NCI-H345 treated with DMSO at 0.1 percent for 48 hours (cell line): Measurements from ENCODE around the gene TRPV4.
A peak's percentile ranks its signal among the peaks of the same experiment; 100 is the strongest.

Experiments
- DNase-seq: peaks from one replicate; lab custom pipeline; 2025; ENCODE audit not compliant: unreplicated experiment; lab: John Stamatoyannopoulos, UW

TRPV4 gene

DNA sequence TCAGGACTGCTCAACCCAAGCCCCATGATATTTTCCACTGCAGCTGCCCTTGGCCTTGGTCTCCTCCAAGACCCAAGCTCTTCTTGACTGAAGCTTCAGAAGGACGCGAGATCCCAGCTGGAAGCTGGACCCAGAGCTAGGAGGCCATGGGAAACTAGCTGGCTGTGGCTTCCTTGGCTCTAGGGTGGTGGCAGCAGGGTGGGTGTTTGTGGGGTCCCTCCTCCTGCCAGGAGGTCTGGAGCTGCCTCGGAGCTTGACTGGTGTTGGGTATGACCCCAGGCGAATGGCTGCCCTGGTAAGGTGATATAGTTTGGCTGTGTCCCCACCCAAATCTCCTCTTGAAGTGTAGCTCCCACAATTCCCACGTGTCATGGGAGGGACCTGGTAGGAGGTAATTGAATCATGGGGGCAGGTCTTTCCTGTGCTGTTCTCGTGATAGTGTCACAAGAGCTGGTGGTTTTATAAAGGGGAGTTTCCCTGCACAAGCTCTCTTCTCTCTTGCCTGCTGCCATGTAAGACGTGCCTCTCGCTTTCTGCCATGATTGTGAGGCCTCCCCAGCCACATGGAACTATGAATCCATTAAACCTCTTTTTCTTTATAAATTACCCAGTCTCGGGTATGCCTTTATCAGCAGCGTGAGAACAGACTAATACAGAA is 51.4 kb downstream of the TRPV4 start:
- no peak for DNase-seq

DNA sequence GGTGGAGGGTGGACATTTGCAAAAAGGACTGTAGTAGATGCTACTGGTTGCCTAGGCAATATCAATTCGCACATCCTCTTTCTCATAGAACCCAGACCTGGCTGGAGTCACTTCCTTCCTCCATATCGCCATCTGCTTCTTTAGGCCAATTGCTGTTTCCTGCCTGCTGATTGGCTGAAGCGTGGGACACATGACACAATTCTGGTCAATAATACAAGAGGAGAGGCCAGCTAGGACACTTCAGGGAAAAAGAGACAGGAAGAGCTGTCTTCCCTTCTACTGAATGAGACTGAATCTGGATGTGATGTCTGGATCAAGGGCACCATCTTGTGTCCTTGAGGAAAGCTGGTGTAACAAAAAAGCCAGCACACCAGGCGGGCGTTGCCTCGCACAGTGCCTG is 53.8 kb downstream of the TRPV4 start:
- no peak for DNase-seq

DNA sequence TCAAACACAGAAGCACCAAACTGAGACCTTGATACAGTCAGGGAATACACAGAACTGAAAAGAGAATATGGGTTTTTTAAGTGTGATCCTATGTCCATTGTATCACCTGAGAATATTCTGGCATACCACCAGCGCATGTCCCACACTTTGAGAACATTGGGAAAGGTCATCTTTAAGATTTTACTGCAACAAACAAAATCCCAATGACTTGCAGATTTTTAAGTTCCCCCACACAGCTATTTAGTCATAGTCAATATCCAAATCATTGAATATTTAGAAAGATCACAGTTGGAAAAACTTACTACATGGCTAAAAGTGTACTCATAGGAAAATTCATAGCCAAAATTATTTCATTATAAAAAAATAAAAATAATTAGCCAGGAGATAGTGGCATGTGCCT is 54.5 kb downstream of the TRPV4 start:
- DNase-seq = no peak

DNA sequence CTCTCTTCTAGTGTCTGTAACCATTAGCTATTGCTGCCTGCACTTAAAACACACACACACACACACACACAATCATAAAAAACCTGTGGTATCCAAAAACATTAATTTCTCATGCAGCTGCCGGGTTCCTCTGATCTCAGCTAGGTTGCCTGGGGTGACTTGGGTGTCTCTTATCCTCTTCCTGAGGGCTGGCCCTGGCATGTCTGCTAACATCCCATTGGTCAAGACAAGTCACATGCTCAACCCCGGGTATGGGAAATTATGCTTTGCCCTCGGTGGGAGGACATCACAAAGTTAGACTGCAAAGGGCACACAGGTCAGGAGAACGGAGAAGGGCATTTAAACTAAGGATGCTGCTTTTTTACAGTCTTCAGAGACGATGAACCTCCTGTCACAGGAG is 55.7 kb downstream of the TRPV4 start:
- DNase-seq = no peak

DNA sequence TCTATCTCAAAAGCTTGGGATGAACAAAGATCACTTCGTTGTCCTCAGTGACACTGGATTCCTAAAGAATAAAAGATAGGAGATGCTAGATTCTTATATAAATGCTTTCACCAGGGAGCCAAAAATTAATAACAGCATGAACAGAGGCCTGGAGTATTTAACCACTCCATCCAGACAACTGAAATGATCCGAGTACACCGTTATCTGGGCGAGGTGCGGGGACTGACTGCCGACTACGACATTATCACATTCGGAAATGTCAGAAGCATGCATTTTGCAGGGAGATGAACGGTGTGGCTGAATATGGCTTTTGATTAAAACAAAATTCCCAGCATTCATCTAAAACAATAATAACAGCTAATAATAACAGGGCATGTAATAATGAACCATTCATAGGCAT is 56.6 kb downstream of the TRPV4 start:
- no peak for DNase-seq

DNA sequence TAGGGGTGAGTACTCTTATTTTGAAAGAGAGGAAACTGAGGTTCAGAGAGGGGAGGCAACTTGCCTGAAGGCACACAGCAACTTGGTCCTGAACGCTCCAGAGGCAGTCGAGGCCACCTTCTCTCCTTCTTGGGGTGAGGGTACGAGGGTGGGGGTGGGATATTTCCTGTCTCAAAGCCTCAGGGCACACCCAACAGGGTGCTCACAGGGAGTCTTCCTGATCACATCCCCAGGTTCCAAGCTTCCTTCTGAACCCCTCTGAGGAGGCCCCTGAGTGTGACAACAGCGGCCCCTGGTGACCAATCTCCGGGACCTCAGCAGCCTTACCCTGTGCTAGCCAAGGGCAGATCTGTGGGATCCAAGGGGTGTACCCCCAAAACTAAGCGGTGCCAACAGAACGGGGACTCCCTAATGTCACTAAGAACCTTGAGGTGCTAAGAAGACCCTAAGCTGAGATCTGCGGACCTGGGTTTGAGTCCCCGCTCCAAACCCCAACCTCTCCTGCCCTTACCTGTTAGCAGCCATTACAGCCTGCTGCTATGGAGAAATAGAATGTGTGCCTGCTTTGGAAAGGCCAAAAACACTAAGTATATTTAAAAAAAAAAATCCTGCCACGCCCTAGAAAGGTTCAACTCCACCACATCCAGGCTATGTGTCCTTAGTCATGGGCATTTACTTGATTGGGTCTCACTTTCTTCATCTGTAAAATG is 57.9 kb downstream of the TRPV4 start:
- peak; percentile 37 for DNase-seq

DNA sequence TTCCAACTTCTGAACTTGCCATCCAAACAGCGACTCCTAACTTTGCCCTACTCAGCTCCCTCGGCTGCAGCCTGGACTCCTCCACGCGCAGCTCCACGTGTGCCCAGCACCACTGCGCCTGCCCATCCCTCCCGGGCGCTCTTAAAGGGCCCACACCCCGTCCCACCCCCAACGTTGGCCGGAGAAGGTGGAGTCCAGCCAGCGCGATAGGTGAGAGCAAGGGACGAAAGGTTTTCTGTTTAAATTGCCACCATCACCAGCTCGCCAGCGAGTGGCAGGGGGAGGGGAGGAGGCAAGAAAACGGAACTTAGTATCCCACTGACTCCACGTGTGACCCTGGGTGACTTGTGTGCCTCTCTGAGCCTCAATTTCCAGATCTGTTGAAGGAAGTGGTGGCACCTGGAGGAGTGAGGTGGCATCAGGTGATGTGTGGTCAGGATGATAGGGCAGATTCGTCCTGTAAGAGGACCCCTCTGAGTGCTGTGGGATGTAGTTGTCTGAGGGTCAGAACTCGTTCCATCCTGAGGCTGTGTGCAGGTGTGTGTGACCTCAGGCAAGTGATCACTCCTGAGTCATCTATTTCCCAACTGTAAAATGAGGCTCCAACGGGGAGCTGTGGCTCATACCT is 59.7 kb downstream of the TRPV4 start:
- DNase-seq = no peak

DNA sequence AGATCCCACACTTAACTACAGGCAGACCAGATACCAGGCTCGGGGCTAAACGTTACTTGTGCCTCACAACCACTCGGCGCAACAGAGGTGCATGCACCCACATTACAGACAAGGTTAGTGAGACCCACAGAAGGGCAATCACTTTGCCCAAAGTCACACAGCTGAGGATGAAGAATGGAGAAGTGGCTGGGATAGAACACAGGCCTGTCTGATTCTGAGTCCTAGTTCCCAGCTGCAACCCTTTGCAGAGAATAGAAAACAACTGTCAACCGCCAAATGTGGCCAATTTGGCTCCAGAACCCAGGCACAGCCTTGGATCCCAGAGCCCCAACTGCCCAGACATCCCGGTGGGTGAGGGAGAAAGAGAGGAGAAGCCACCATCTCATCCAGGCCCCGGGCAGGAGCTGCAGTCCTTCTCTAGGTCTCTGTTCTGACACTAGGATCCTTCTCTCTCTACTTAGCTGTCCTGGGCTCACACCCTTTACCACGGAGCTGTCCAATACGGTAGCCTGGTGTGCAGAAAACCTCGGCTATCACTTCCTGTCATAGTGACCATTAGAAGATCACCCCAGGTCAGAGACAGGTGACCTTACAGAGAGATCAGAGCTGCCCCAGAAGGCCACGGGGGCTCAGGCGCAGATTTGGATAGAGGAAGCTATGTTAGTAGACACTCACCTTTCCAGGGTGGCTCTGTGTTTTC is 60.4 kb downstream of the TRPV4 start:
- DNase-seq = no peak

DNA sequence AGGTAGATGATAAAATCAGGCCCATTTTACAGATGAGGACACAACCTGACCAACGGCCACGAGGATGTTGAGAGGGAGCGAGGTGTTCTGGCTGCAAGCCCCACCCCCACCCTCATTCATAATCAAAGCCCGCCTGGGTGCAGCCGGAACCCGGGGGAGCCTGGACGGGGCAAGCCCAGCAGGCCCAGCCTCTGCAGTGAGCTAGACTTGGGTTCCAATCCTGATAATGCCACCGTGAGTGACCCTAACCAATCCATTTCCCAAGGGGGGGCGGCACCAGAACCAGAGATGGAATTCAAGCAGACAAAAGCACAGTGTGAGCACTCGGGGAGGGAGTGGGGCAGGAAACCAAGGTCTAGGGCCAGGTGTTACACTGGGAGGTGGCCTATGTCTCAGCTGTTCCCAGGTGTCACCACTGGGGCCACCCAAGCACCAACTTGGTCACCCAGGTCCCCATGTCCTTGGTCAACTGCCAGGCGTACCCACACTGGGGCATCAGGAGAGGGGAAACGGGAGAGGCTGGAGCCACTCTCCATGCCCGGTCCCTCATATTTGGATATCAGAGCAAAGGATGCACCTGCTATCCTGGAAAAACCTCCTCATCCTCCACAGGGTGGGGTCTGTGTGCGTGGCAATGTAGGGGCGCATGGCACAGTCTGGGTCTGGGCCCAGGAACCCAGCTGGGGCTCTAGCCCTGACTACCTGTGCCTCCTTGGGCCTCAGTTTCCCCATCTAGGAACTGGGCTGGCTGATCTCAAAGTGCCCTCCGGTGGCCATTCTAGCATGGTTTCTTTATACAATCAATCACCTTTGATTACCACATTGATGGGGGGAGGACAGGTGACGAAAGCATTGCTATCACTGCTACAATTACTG is 61.2 kb downstream of the TRPV4 start:
- DNase-seq = no peak

DNA sequence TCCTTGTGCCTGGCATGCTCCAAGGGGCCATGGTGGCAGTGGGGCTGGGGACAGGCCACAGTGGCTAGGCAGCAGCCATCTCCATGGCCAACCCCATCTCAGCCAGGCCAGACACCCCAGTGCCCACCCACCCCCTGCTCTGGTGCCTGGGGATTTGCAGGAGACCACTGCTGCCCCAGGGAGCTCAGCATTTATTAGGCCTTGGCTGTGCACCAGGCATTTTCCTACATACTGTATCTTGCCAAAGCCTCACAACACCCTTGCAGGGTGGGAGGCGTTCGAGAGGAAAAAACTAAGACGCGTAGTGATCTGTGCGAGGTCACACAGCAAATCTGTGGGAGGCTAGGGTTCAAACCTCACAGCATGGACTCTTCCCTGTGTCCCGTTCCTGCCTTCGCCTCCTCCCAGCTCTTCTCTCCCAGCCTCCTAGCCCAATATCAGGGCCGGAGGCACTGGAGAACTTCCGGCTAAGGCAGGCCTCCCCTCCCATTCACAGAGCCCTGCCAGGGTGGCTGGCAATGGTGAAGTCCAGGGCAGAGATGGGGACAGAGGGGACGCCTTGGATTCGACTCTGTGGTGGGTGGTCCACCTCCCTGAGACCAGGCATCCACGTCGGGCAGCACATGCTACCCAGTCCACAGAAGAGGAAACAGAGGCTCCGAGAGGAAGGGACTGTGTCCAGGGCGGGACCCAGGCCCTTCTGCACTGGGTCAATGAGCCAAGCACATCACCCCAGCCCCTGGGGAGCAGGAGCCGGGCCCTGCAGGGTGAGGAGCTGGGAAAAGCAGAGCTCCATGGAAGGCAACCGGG is 62.1 kb downstream of the TRPV4 start:
- DNase-seq = no peak

DNA sequence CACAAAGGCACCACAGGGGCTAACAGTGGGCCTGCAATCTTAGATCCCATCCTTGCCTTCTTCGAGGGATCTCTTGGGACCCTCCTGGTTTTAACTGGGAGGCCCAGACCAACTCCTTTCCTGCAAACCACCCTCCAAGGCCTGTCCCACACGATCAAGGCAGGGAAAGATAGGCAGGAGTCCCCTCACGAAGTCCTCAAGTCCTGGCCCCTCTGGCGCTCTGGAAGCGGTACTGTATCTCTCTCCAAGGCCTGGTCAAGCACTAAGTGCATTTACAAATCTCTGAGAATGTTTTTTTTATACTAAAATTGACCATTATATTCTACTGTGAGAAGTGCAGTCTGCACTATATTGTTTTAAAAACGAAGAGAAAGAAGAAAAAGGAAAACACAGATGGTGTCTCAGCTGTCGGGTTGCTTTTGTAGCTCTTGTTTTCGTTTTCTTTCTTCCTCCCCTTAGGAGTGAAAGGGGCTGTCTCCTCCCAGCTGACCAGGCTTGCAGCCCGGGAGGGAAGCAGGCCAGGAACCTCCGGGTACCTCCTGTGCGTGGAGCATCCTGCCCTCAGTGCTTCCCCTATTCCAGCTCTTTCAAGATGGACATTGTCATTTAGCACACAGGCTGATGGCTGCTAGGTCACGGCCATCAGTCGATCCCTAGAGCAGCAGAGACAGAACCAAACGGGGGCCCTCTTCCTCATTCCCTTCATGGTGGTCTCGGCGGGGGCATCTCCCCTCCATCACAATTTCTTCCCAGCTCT is 62.9 kb downstream of the TRPV4 start:
- no peak for DNase-seq

DNA sequence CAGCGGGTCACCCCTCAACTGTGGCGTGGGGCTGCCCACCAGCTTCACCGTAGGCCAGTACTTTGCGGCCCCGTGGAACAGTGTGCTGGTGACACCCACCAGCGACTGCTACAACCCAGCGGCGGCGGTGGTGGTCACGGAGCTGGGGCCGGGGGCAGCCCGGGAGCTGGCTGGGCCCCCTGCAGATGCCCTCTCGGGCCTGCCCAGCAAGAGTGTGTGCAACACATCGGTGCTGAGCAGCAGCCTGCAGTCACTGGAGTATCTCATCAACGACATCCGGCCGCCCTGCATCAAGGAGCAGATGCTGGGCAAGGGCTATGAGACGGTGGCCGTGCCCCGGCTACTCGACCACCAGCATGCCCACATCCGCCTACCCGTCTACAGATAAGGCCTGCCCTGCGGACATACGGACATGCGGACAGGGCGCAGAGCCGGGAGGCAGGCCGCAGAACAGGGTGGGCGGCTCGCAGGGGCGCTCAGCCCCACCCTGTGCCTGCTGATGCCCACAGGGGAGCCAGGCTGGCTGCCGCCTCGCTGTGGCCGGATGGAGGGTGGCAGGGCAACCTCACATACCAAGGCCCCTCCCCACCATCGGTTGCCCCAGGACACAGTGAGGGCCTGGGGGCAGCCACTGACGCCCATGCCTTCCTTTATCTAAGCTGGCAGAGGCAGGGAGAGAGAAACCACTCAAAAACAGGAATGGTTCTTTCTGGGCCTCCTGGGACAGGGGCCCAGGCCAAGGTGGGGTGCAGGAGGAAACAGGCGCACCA is 64.1 kb downstream of the TRPV4 start:
- no peak for DNase-seq

DNA sequence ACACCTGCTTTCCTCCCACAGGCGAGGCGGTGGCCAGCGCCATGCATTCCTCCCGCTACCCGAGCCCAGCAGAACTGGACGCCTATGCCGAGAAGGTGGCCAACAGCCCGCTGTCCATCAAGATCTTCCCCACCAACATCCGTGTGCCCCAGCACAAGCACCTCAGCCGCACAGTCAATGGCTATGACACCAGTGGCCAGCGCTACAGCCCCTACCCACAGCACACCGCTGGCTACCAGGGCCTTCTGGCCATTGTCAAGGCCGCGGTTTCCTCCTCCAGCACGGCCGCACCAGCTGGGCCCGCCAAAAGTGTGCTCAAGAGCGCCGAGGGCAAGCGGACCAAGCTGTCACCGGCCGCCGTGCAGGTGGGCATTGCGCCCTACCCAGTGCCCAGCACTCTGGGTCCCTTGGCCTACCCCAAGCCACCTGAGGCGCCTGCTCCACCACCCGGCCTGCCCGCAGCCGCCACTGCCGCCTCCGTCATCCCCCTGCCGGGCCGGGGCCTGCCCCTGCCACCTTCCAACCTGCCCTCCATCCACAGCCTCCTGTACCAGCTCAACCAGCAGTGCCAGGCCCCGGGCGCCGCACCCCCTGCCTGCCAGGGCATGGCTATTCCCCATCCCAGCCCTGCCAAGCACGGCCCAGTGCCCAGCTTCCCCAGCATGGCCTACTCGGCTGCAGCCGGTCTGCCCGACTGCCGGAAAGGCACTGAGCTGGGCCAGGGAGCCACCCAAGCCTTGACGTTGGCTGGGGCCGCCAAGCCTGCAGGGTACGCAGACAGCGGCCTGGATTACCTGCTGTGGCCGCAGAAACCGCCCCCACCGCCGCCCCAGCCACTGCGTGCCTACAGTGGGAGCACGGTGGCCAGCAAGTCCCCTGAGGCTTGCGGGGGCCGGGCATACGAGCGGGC is 65.0 kb downstream of the TRPV4 start:
- no peak for DNase-seq

DNA sequence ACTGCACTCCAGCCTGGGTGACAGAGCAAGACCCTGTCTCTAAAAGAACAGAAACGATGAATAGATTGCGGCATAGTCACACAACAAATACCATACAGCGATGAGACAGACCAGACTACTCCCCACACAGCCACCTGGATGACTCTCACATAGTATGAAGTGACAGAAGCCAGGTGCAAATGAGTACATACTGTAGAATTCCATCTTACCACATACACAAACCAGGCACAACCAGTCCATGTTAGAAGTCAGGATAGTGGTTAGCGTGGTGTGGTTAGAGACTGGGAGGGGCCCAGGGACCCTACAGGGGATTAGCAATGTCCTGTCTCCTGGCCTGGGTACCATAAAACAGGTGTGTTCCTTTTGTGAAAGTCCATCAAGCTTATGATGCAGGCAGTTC is 65.7 kb downstream of the TRPV4 start:
- DNase-seq = no peak

DNA sequence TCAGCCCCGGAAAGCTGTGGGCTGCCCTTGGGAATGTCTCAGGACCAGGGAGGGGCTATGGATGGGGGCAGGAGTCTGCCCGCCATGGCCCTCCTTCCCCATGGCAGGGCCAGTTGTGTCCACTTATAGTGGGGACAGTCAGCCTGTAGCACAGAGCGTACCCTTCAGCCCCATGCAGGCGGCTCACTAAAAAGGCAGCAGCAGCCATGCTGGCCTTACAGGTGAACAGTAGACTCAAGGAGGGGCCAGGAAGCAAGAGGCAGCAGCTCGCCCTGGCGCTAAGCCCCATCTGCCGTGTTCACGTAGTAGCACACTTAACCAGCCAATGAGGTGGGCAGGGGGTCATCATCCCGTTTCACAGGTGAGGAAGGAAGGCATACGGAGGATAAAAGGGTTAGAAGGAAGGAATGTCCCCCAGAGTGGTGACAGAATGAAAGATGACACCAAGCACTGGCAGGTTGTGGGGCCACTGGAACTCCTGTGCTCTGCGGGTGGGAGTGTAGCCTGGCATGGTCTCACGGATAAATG is 66.9 kb downstream of the TRPV4 start:
- DNase-seq = no peak

DNA sequence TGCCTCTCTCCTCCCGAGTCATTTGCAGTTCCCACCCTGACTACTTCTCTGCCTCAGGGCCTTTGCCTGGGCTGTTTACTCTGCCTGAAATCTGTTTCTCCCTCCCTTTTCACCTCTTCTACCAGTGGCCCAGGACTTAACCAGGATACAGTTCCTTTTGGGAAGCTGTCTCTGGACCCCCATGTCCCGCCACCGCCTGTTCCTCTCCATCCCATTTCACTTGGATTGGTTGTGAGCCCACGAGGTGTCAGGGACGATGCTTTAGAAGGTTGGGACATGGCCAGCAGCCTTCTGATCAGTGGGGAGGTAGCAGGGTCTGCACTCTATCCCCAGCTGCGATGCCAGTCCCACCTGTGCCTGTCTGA is 67.8 kb downstream of the TRPV4 start:
- DNase-seq = no peak

DNA sequence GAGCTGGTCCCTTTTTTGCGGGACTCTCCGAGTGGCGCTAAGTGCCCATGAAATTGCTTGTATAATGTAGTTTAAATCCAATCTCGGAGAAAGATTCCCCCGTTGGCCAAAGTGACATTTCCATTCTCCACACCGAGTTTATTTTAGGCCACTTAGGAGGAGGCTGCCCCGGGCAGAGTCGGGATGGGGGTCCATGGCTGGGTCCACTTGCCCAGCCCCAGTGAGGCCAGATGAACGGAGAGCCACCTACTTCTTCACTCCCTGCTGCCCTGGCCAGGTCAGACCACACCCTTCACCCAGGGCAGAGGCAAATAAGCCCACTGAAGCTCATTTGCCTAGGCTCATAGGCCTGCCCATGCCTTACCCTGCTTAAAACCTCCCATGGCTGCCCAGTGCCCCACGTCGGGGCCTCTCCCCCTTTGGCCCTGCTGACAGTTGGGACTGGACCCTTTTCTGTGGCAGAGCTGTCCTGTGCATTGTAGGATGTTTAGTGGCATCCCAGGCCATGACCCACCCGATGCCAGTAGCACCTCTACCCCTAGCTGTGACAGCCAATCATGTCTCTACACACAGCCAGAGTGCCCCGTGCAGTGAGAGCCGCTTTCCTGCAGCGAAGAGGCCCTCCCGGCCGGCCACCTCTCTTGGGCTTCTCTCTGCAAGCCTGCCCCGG is 68.3 kb downstream of the TRPV4 start:
- DNase-seq = no peak
